Left ventricle myocardium inferior (tissue), 1 donor: ENCODE measurements around the gene EPHA5. TPM values are rescaled to one million over a fixed set of nuclear protein-coding genes. Genes with fewer than 3 reads are reported as not detected.

Source experiments
- DNase-seq: peaks from one replicate; pipeline ENCODE4 v3.0.0-alpha.2; 2020
- H3K27ac ChIP-seq: fragments of 200-600 bp; replicated peaks from 2 replicates; pipeline ENCODE4 v1.8.0; 2021
- H3K27me3 ChIP-seq: fragments of 200-600 bp; 2 replicates; pipeline ENCODE4 v1.8.0; 2021; ENCODE audit warnings: low read depth
- H3K36me3 ChIP-seq: fragments of 200-600 bp; 2 replicates; pipeline ENCODE4 v1.8.0; 2021
- H3K4me1 ChIP-seq: fragments of 200-600 bp; 2 replicates; pipeline ENCODE4 v1.8.0; 2021
- H3K4me3 ChIP-seq: fragments of 200-600 bp; 2 replicates; pipeline ENCODE4 v1.8.0; 2021; ENCODE audit warnings: mild to moderate bottlenecking, moderate library complexity
- H3K9me3 ChIP-seq: fragments of 200-600 bp; replicated peaks from 2 replicates; pipeline ENCODE4 v1.8.0; 2021
- intact Hi-C: fragments of 100-400 bp; cut with micrococcal nuclease; formaldehyde crosslinking; loops from one replicate; pipeline ENCODE4 v1.11.0; 2022
- total RNA-seq: library from RNA; stranded (reverse); fragmentation: NEBNext Ultra II Directional; extraction: Animal tissue kit (Norgen Biotek cat#: 25700); gene quantifications from one replicate; pipeline ENCODE4 v1.2.1, GENCODE V29; 2021
- TF ChIP-seq, protein P1 (sequence below): fragments of 200-600 bp; IDR thresholded peaks from 2 replicates; pipeline ENCODE4 v1.8.0; 2021; ENCODE audit warnings: antibody characterized with exemption, mild to moderate bottlenecking, borderline replicate concordance
- donor health status: DM: no; HTN: yes; CAD: no; lungs with severe emphysema.

Gene EPHA5
- total RNA-seq, 1 donor from 2014 or later: not detected

DNA sequence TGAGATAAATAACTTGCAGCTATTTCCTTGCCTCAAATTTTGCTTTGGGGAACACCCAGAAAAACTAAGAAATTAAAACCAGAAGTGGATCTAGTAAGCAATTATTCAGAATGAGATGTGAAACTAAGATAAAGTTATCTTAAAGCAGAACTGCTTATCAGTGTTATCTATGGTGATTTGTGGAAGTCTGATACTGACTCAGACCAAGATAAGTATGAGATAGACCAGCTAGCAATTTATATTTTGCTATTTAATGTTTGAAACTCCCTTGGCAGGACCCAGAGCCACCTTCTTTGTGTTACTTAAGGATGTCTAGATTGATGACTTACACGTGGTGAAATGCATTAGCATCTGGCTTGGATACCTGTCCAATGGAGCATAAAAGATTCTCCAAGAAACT, 368.1 kb downstream of the EPHA5 start:
- H3K4me3 ChIP-seq: no peak overlapping the region
- no peaks in the 10 kb centered on the region for H3K9me3 ChIP-seq
- H3K36me3 ChIP-seq: no peaks in the 10 kb centered on the region
- no peaks in the 10 kb centered on the region for H3K4me1 ChIP-seq
- TF ChIP-seq, protein P1, sequence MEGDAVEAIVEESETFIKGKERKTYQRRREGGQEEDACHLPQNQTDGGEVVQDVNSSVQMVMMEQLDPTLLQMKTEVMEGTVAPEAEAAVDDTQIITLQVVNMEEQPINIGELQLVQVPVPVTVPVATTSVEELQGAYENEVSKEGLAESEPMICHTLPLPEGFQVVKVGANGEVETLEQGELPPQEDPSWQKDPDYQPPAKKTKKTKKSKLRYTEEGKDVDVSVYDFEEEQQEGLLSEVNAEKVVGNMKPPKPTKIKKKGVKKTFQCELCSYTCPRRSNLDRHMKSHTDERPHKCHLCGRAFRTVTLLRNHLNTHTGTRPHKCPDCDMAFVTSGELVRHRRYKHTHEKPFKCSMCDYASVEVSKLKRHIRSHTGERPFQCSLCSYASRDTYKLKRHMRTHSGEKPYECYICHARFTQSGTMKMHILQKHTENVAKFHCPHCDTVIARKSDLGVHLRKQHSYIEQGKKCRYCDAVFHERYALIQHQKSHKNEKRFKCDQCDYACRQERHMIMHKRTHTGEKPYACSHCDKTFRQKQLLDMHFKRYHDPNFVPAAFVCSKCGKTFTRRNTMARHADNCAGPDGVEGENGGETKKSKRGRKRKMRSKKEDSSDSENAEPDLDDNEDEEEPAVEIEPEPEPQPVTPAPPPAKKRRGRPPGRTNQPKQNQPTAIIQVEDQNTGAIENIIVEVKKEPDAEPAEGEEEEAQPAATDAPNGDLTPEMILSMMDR: no peak
- DNase-seq: no peak
- no peaks in the 10 kb centered on the region for H3K27me3 ChIP-seq
- H3K27ac ChIP-seq: no peak overlapping the region
- intact Hi-C loops: no loop called here

DNA sequence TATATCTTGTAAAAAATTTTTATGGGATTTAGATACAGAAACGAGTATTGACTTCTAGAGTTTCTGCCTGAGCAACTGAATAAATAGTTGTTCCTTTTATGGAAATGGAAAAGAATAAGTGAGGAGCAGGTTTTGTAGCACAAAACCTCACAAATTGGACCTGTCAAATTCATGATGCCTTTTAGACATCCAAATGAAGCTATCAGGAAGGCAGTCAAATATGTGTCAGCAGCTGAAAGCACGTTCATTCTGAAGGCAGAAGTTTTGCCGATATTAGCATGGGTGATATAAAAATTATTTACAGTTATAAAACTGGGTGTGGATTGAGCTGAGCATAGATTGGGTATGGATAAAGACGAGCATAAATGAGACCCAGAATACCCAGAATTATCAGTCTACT, 374.0 kb downstream of the EPHA5 start:
- no peak for DNase-seq
- Histone ChIP-seq H3K4me1 (no peaks in the 10 kb centered on the region), H3K27ac (no peak overlapping the region), H3K36me3 (no peaks in the 10 kb centered on the region), H3K27me3 (no peaks in the 10 kb centered on the region), H3K4me3 (no peak overlapping the region), H3K9me3 (no peaks in the 10 kb centered on the region)
- intact Hi-C loops: no loop called here
- TF ChIP-seq, protein P1: no peak

DNA sequence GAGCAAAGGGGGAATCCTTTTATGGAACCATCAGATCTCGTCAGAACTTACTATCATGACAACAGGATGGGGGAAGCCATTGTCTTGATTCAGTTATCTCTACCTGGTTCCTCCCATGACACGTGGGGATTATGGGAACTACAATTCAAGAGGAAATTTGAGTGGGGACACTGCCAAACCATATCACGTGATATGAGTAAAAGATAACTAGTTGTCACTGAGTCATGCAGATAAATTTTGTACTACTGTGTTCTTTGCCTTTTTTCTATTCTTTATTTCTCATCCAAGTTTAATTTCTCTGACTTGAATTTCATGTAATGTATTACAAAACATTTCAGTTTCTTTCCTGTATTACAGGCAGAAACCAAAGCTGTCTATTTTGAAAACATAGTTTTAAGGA, 383.2 kb downstream of the EPHA5 start:
- TF ChIP-seq, protein P1: no peak
- intact Hi-C loops: no loop called here
- Histone ChIP-seq H3K36me3 (no peaks in the 10 kb centered on the region), H3K9me3 (peaks cover 31% of the 10 kb centered on the region), H3K4me3 (no peak overlapping the region), H3K27me3 (no peaks in the 10 kb centered on the region), H3K4me1 (no peaks in the 10 kb centered on the region), H3K27ac (no peak overlapping the region)
- DNase-seq: no peak
